Gastroesophageal sphincter (tissue), 4 donors: ENCODE data around the gene RALGPS1. TPM values are rescaled to one million over a fixed set of nuclear protein-coding genes. Genes with fewer than 3 reads are reported as not detected.

Experiments
- ATAC-seq: fragments of 150-250 bp; one replicate; pipeline ENCODE4 v1.9.1; 2016; ENCODE audit warnings: mild to moderate bottlenecking, moderate library complexity
- H3K27ac ChIP-seq, 4 donors: fragments of 200-600 bp; sonication (generic) in 3 of 4; 1 replicate in 3 of 4; 2 replicates in 1 of 4; pipeline ENCODE4 v1.5.1; 2016 to 2019
- H3K27me3 ChIP-seq: fragments of 200-600 bp; sonication (generic); one replicate; pipeline ENCODE4 v1.5.1; 2019
- H3K36me3 ChIP-seq, 2 donors: fragments of 200-600 bp; sonication (generic); one replicate each; pipeline ENCODE4 v1.5.1; 2019; ENCODE audit warnings: control low read depth in 1 of 2
- H3K4me1 ChIP-seq, 3 donors: fragments of 200-600 bp; sonication (generic); 1 replicate in 2 of 3; 2 replicates in 1 of 3; pipeline ENCODE4 v1.5.1; 2016 to 2019; ENCODE audit warnings: control low read depth in 2 of 3
- H3K4me3 ChIP-seq, 2 donors: fragments of 200-600 bp; sonication (generic); one replicate each; pipeline ENCODE4 v1.5.1; 2019; ENCODE audit warnings: mild to moderate bottlenecking in 1 of 2, moderate library complexity in 1 of 2
- H3K9me3 ChIP-seq, 3 donors: fragments of 200-600 bp; sonication (generic); one replicate each; pipeline ENCODE4 v1.5.1; 2017 to 2019; ENCODE audit warnings: control low read depth in 2 of 3
- EP300 ChIP-seq: sonication (generic); formaldehyde crosslinking; IDR thresholded peaks from one replicate; pipeline ENCODE4 v1.6.1; 2017; ENCODE audit warnings: antibody characterized with exemption, mild to moderate bottlenecking
- POLR2A ChIP-seq, 2 donors: fragments of 450-650 bp; IDR thresholded peaks; one replicate each; pipeline ENCODE4 v1.6.1; 2017; ENCODE audit warnings: antibody characterized with exemption in 2 of 2, mild to moderate bottlenecking in 2 of 2, moderate library complexity in 1 of 2
- POLR2AphosphoS5 ChIP-seq: sonication (generic); formaldehyde crosslinking; IDR thresholded peaks from one replicate; pipeline ENCODE4 v1.6.1; 2017; ENCODE audit warnings: antibody characterized with exemption
- WGBS, 2 donors: methylation state at CpG; one replicate each; pipeline ENCODE4 v1.1.5; 2018; ENCODE audit warnings: low coverage in 1 of 2; 5-methylcytosine and 5-hydroxymethylcytosine counted together
- total RNA-seq, 4 donors: library from RNA; depleted of rRNA; stranded (reverse); fragments of >200 nt; gene quantifications; one replicate each; pipeline ENCODE4 v1.1.0, GENCODE V29; 2016
- TF ChIP-seq, protein P1 (sequence below), 4 experiments: fragments of 200-600 bp in 2 of 4; fragments of 450-650 bp in 2 of 4; sonication (generic) in 1 of 4; IDR thresholded peaks; one replicate each; pipeline ENCODE4 v1.5.1; 2017 to 2019; ENCODE audit warnings: antibody characterized with exemption in 4 of 4, mild to moderate bottlenecking in 2 of 4, moderate library complexity in 2 of 4

The RALGPS1 gene
- total RNA-seq, 4 donors from 2014 or later, result 5.9 to 17.4 (median 11.3) TPM

DNA sequence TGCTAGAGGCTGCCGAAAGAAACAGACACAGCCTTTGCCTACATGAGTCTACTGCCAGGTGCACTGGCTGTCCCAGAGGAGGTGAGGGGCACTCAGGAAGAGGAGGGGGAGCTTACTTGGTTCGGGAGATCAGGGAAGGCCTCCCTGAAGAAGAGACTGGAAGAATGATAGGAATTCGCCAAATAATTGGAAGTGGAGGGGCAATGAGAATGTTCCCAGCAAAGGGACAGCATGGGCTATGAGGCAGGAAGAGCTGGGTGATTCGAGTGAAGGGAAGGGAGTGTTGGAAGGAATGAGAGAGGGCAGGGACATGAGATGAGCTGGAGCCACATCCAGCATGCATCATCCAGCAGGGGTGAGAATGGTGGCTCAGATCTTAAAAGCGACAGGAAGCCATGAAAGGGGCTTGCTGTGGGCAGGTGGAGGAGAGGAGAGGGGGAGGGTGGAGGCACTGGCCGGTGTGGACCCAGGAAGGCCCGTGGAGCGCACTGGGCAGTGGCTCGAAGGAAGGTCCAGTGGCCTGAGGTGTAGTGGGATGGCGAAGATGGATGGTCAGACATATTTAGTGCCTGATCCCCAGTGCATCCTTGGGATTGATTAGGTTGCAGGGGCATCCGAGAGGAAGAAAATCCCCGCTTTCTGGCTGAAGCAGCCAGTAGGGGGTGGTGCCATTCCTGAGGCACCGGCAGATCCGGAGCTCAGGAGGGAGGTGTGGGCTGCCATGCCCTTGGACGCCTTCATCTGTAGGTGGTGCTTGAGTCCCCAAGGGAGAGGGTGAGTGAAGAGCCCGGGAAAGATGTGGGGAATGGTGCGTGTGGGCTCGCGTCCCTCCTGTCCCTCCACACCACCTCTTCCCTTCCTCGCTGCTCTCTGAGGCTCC lies 296.5 kb downstream of the RALGPS1 start:
- no peaks in the 10 kb centered on the region for H3K27me3 ChIP-seq
- ATAC-seq, result no peak
- no peak overlapping the region for H3K27ac ChIP-seq
- WGBS, 2 donors, result 80 to 87% methylated on average over 5 to 11 of the region's 20 CpGs
- peaks cover 0 to 17% (median 0%) of the 10 kb centered on the region in 3 donors for H3K4me1 ChIP-seq
- no peak for TF ChIP-seq POLR2A (IDR thresholded peaks at IDR 0.05)
- no peaks in the 10 kb centered on the region for H3K9me3 ChIP-seq
- no peak overlapping the region for H3K4me3 ChIP-seq
- H3K36me3 ChIP-seq, result no peaks in the 10 kb centered on the region

- Histone ChIP-seq H3K27me3 (no peaks in the 10 kb centered on the region), H3K4me1 (peaks cover 0 to 17% (median 0%) of the 10 kb centered on the region in 3 donors), H3K4me3 (no peak overlapping the region), H3K9me3 (no peaks in the 10 kb centered on the region), H3K27ac (no peak overlapping the region), H3K36me3 (no peaks in the 10 kb centered on the region)
- no peak for ATAC-seq
- 94 to 100% methylated on average over 1 to 6 of the region's 11 CpGs for WGBS, 2 donors
- TF ChIP-seq, protein P1, sequence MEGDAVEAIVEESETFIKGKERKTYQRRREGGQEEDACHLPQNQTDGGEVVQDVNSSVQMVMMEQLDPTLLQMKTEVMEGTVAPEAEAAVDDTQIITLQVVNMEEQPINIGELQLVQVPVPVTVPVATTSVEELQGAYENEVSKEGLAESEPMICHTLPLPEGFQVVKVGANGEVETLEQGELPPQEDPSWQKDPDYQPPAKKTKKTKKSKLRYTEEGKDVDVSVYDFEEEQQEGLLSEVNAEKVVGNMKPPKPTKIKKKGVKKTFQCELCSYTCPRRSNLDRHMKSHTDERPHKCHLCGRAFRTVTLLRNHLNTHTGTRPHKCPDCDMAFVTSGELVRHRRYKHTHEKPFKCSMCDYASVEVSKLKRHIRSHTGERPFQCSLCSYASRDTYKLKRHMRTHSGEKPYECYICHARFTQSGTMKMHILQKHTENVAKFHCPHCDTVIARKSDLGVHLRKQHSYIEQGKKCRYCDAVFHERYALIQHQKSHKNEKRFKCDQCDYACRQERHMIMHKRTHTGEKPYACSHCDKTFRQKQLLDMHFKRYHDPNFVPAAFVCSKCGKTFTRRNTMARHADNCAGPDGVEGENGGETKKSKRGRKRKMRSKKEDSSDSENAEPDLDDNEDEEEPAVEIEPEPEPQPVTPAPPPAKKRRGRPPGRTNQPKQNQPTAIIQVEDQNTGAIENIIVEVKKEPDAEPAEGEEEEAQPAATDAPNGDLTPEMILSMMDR (IDR thresholded peaks at IDR 0.05), result no peak
- no peak for TF ChIP-seq POLR2AphosphoS5
- no peak for TF ChIP-seq POLR2A (IDR thresholded peaks at IDR 0.05)
- no peak for TF ChIP-seq EP300
Measured at GRCh38 chr9:127211983-127212382, 297.4 kb downstream of the RALGPS1 start.

GRCh38 chr9:127212453-127212852 lies 297.9 kb downstream of the RALGPS1 start:
- TF ChIP-seq EP300 (no peak), POLR2A (IDR thresholded peaks at IDR 0.05) (no peak), POLR2AphosphoS5 (no peak)
- TF ChIP-seq, protein P1 (IDR thresholded peaks at IDR 0.05), result no peak
- no peak overlapping the region for H3K27ac ChIP-seq
- no peak for ATAC-seq
- no peaks in the 10 kb centered on the region for H3K36me3 ChIP-seq
- no peak overlapping the region for H3K4me3 ChIP-seq
- H3K27me3 ChIP-seq, result no peaks in the 10 kb centered on the region
- WGBS, 2 donors, result 85 to 90% methylated on average over 2 of the region's 9 CpGs
- H3K4me1 ChIP-seq, result peaks cover 0 to 17% (median 0%) of the 10 kb centered on the region in 3 donors
- no peaks in the 10 kb centered on the region for H3K9me3 ChIP-seq

GRCh38 chr9:127213859-127214258 lies 299.3 kb downstream of the RALGPS1 start:
- no peaks in the 10 kb centered on the region for H3K9me3 ChIP-seq
- no peak overlapping the region for H3K27ac ChIP-seq
- no peaks in the 10 kb centered on the region for H3K27me3 ChIP-seq
- WGBS, 2 donors, result 76 to 83% methylated on average over 4 of the region's 4 CpGs
- peaks cover 0 to 17% (median 0%) of the 10 kb centered on the region in 3 donors for H3K4me1 ChIP-seq
- no peak for ATAC-seq
- no peak for TF ChIP-seq POLR2A (IDR thresholded peaks at IDR 0.05)
- no peak for TF ChIP-seq EP300
- TF ChIP-seq POLR2AphosphoS5, result no peak
- TF ChIP-seq, protein P1 (IDR thresholded peaks at IDR 0.05), result no peak
- H3K4me3 ChIP-seq, result no peak overlapping the region
- H3K36me3 ChIP-seq, result peaks cover 0 to 5% of the 10 kb centered on the region in 2 donors

GRCh38 chr9:127214421-127215267 lies 300.1 kb downstream of the RALGPS1 start:
- peak; percentile 54 for ATAC-seq
- H3K4me3 ChIP-seq, result no peak overlapping the region
- H3K9me3 ChIP-seq, result no peaks in the 10 kb centered on the region
- TF ChIP-seq EP300 (no peak), POLR2AphosphoS5 (no peak), POLR2A (IDR thresholded peaks at IDR 0.05) (no peak)
- TF ChIP-seq, protein P1 (IDR thresholded peaks at IDR 0.05), result peak in 3 of 4 experiments; percentile 64 to 70 (median 70)
- WGBS, 2 donors, result 20 to 71% methylated on average over 3 to 5 of the region's 6 CpGs
- H3K27ac ChIP-seq, result no peak overlapping the region
- H3K4me1 ChIP-seq, result peaks cover 0 to 14% (median 0%) of the 10 kb centered on the region in 3 donors
- H3K36me3 ChIP-seq, result peaks cover 0 to 13% of the 10 kb centered on the region in 2 donors
- H3K27me3 ChIP-seq, result no peaks in the 10 kb centered on the region
